ENCODE data around the gene CPLANE2. TPM values are rescaled to one million over a fixed set of nuclear protein-coding genes. Genes with fewer than 3 reads are reported as not detected.

Gene CPLANE2
- total RNA-seq, 6 donors from 2014 or later = 3.0 to 11.6 (median 8.0) TPM

DNA sequence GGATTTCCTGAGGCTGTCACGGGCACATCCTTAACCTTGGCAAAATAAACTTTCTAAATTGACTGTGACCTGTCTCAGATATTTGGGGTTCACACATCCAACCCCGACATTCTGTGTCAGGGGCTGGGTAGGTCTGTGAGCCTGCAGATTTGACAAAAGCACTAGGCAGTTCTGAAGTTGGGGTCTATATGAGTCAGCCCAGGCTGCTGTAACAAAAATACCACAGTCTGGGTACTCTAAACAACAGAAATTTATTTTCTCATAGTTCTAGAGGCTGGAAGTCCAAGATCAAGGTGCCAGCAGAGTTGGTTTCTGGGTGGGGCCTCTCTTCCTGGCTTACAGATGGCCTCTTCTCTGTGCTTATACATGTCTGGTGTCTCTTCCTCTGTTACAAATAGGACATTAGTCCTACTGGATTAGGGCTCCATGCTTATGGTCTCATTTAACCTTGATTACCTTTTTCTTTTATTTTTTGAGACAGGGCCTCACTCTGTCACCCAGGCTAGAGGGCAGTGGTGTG, 3.0 kb upstream of the CPLANE2 start:
- no peaks in the 10 kb centered on the region for H3K36me3 ChIP-seq
- H3K4me3 ChIP-seq = no peak overlapping the region
- H3K27me3 ChIP-seq = no peaks in the 10 kb centered on the region
- ATAC-seq (ENCODE audit: low FRiP score in 2 of 2) (no peak), DNase-seq (no peak)
- H3K4me1 ChIP-seq = peaks cover 21 to 34% (median 24%) of the 10 kb centered on the region in 4 donors
- H3K9me3 ChIP-seq = no peaks in the 10 kb centered on the region
- TF ChIP-seq EP300 (IDR thresholded peaks at IDR 0.05) (no peak), POLR2AphosphoS5 (IDR thresholded peaks at IDR 0.05) (no peak), CTCF (IDR thresholded peaks at IDR 0.05) (no peak), POLR2A (IDR thresholded peaks at IDR 0.05) (no peak)
- H3K27ac ChIP-seq = no peak overlapping the region
- 76 to 88% methylated on average over 2 of the region's 2 CpGs for WGBS, 2 donors

- peak overlapping the region in 3 of 4 donors; percentile 59 to 70 (median 69) for H3K4me3 ChIP-seq
Measured at GRCh38 chr1:16237343-16237830, 404 bp upstream of the CPLANE2 start.

GRCh38 chr1:16235944-16236510, 956 bp downstream of the CPLANE2 start:
- peaks cover 0 to 8% (median 0%) of the 10 kb centered on the region in 4 donors for H3K36me3 ChIP-seq
- 47 to 56% methylated on average over 3 to 6 of the region's 6 CpGs for WGBS, 2 donors
- peak; percentile 57 to 85 for ATAC-seq (ENCODE audit: low FRiP score in 2 of 2)
- H3K27ac ChIP-seq = peak overlapping the region; percentile 86 to 91 (median 89)
- no peaks in the 10 kb centered on the region for H3K9me3 ChIP-seq
- peak in 1 of 2 donors; percentile 56 for DNase-seq
- H3K4me1 ChIP-seq = peaks cover 16 to 23% (median 20%) of the 10 kb centered on the region in 4 donors
- no peak for TF ChIP-seq EP300 (IDR thresholded peaks at IDR 0.05)
- peak in 1 of 4 donors; percentile 19 for TF ChIP-seq POLR2A (IDR thresholded peaks at IDR 0.05)
- TF ChIP-seq CTCF (IDR thresholded peaks at IDR 0.05) = peak in 4 of 6 experiments; percentile 40 to 64 (median 44)
- H3K4me3 ChIP-seq = peak overlapping the region in 3 of 4 donors; percentile 59 to 70 (median 69)
- no peaks in the 10 kb centered on the region for H3K27me3 ChIP-seq

More at GRCh38 chr1:16237343-16237830, 404 bp upstream of the CPLANE2 start:
- H3K4me1 ChIP-seq = peaks cover 16 to 23% (median 20%) of the 10 kb centered on the region in 4 donors
- WGBS, 2 donors = 24 to 27% methylated on average over 6 of the region's 6 CpGs
- no peaks in the 10 kb centered on the region for H3K9me3 ChIP-seq
- DNase-seq = no peak
- TF ChIP-seq EP300 (IDR thresholded peaks at IDR 0.05) = no peak
- no peak for TF ChIP-seq POLR2A (IDR thresholded peaks at IDR 0.05)
- no peak for TF ChIP-seq POLR2AphosphoS5 (IDR thresholded peaks at IDR 0.05)
- TF ChIP-seq CTCF (IDR thresholded peaks at IDR 0.05) = no peak
- peak overlapping the region; percentile 86 to 91 (median 89) for H3K27ac ChIP-seq
- no peaks in the 10 kb centered on the region for H3K27me3 ChIP-seq
- ATAC-seq (ENCODE audit: low FRiP score in 2 of 2) = no peak
- H3K36me3 ChIP-seq = peaks cover 0 to under 1% (median 0%) of the 10 kb centered on the region in 4 donors

DNA sequence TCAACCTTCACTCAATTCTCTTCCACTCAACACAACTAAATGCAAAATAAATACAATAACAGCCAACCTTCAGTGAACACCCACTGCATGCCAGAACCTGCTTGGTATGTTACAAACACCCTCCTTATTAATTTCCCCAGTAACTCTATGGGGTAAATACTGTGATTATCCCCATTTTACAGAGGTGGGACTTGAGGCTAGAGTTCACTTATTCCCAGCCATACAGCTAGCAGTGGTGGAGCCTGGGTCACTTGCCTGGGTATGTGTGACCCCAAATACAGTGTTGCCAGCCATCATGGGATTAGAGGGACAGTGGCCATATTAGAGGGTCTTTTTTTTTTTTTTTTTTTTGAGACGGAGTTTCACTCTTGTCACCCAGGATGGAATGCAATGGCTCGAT, 1.6 kb downstream of the CPLANE2 start:
- no peak overlapping the region for H3K27ac ChIP-seq
- 91 to 97% methylated on average over 2 of the region's 2 CpGs for WGBS, 2 donors
- ATAC-seq (ENCODE audit: low FRiP score in 2 of 2) = no peak
- no peaks in the 10 kb centered on the region for H3K27me3 ChIP-seq
- H3K9me3 ChIP-seq = no peaks in the 10 kb centered on the region
- no peak for DNase-seq
- TF ChIP-seq EP300 (IDR thresholded peaks at IDR 0.05) (no peak), CTCF (IDR thresholded peaks at IDR 0.05) (no peak), POLR2AphosphoS5 (IDR thresholded peaks at IDR 0.05) (no peak), POLR2A (IDR thresholded peaks at IDR 0.05) (no peak)
- H3K4me3 ChIP-seq = no peak overlapping the region
- H3K4me1 ChIP-seq = peaks cover 16 to 23% (median 20%) of the 10 kb centered on the region in 4 donors
- peaks cover 0 to 8% (median 0%) of the 10 kb centered on the region in 4 donors for H3K36me3 ChIP-seq

Measured in upper lobe of left lung (tissue), 6 donors.